Activated CD8-positive, alpha-beta memory T cell treated with anti-CD3 and anti-CD28 coated beads for 36 hours (primary cell): ENCODE measurements around the gene MUC3A. TPM values are rescaled to one million over a fixed set of nuclear protein-coding genes. Genes with fewer than 3 reads are reported as not detected.
"Not testable (repeated sequence)": the region's sequence is repeated elsewhere in the genome, so short reads cannot be mapped to it uniquely, and the experiment has no call there.

ENCODE experiments used
- CTCF ChIA-PET: fragments of 350-600 bp; sonication (Branson Sonifier 250); formaldehyde crosslinking; loops from one replicate; lab custom pipeline; 2021; ENCODE audit warnings: antibody characterized with exemption; lab: Charles Lee
- POLR2A ChIA-PET: fragments of 350-600 bp; sonication (Branson Sonifier 250); formaldehyde crosslinking; loops from one replicate; lab custom pipeline; 2021; ENCODE audit warnings: antibody characterized with exemption; lab: Charles Lee
- total RNA-seq, 2 experiments: library from RNA; stranded (reverse); gene quantifications; one replicate each; pipeline ENCODE4 v1.2.3, GENCODE V29; 2021

The MUC3A gene
- under 1 TPM in 1 of 2 experiments, not detected in 1; 0.23 TPM for total RNA-seq

- ChIA-PET POLR2A (no interaction called here), CTCF (no interaction called here)
Observed at GRCh38 chr7:100949227-100949932, at the start of gene MUC3A. Gene MUC3A, plus strand, starts transcription at chr7:100949534. Its CDS starts 91 bp downstream, at chr7:100949625.

GRCh38 chr7:100900978-100901377 lies 48.4 kb upstream of the MUC3A start:
- ChIA-PET POLR2A (no interaction called here), CTCF (interaction anchor here (0.7 to 1.3 kb wide), 4 partner anchors 9 to 427 kb away, joined by 3 to 5 read pairs (median 4); no protein-coding TSS in a partner anchor)

GRCh38 chr7:100901921-100902332 lies 47.4 kb upstream of the MUC3A start:
- ChIA-PET POLR2A (no interaction called here), CTCF (interaction anchor here (0.6 to 0.7 kb wide), 3 partner anchors 15 to 60 kb away, joined by 3 read pairs; no protein-coding TSS in a partner anchor)

GRCh38 chr7:100902638-100903037 lies 46.7 kb upstream of the MUC3A start:
- ChIA-PET POLR2A (no interaction called here), CTCF (no interaction called here)

- CTCF ChIA-PET, result no interaction called here
- POLR2A ChIA-PET, result no interaction called here
Observed at GRCh38 chr7:100908512-100908911, 40.8 kb upstream of the MUC3A start.

GRCh38 chr7:100910443-100910842 lies 38.9 kb upstream of the MUC3A start:
- POLR2A ChIA-PET, result interaction anchor here (0.6 kb wide), 2 partner anchors 190 to 411 kb away, joined by 6 to 14 read pairs; partner anchors contain the start of gene IFT22
- CTCF ChIA-PET, result interaction anchor here (0.7 to 1.2 kb wide), 3 partner anchors 9 to 173 kb away, joined by 3 to 5 read pairs (median 3); no protein-coding TSS in a partner anchor

- POLR2A ChIA-PET, result no interaction called here
- CTCF ChIA-PET, result interaction anchor here (0.7 kb wide), 1 partner anchor 58 kb away, joined by 4 read pairs; no protein-coding TSS in a partner anchor
Observed at GRCh38 chr7:100911484-100911883, 37.9 kb upstream of the MUC3A start.

GRCh38 chr7:100914208-100914878 lies 35.0 kb upstream of the MUC3A start:
- CTCF ChIA-PET, result no interaction called here
- POLR2A ChIA-PET, result no interaction called here

- ChIA-PET CTCF (no interaction called here), POLR2A (no interaction called here)
Observed at GRCh38 chr7:100914879-100915447, 34.4 kb upstream of the MUC3A start.

- POLR2A ChIA-PET, CTCF ChIA-PET: not testable (repeated sequence)
Observed at GRCh38 chr7:100919335-100919734, 30.0 kb upstream of the MUC3A start.

- POLR2A ChIA-PET, CTCF ChIA-PET: not testable (repeated sequence)
Observed at GRCh38 chr7:100919779-100920437, 29.4 kb upstream of the MUC3A start.

- POLR2A ChIA-PET, result no interaction called here
- CTCF ChIA-PET, result interaction anchor here (1.1 kb wide), 1 partner anchor 202 kb away, joined by 3 read pairs; no protein-coding TSS in a partner anchor
Observed at GRCh38 chr7:100921039-100921438, 28.3 kb upstream of the MUC3A start.

- CTCF ChIA-PET, POLR2A ChIA-PET: not testable (repeated sequence)
Observed at GRCh38 chr7:100923616-100924015, 25.7 kb upstream of the MUC3A start.

- POLR2A ChIA-PET, result no interaction called here
Observed at GRCh38 chr7:100929808-100930174, 19.5 kb upstream of the MUC3A start.

GRCh38 chr7:100933734-100934133 lies 15.6 kb upstream of the MUC3A start:
- CTCF ChIA-PET, result no interaction called here
- POLR2A ChIA-PET, result no interaction called here

More at GRCh38 chr7:100929808-100930174, 19.5 kb upstream of the MUC3A start:
- CTCF ChIA-PET, result no interaction called here

- POLR2A ChIA-PET, CTCF ChIA-PET: not testable (repeated sequence)
Observed at GRCh38 chr7:100935381-100935780, 14.0 kb upstream of the MUC3A start.

GRCh38 chr7:100936167-100936566 lies 13.2 kb upstream of the MUC3A start:
- POLR2A ChIA-PET, CTCF ChIA-PET: not testable (repeated sequence)

GRCh38 chr7:100942045-100942774 lies 7.1 kb upstream of the MUC3A start:
- POLR2A ChIA-PET, result no interaction called here
- CTCF ChIA-PET, result no interaction called here

- ChIA-PET CTCF (no interaction called here), POLR2A (no interaction called here)
Observed at GRCh38 chr7:100943693-100944092, 5.6 kb upstream of the MUC3A start.
